ENCODE data around the gene STAU1. TPM values are rescaled to one million over a fixed set of nuclear protein-coding genes. Genes with fewer than 3 reads are reported as not detected.
"Not testable (repeated sequence)": the region's sequence is repeated elsewhere in the genome, so short reads cannot be mapped to it uniquely, and the experiment has no call there.

STAU1 gene
- 133 and 135 TPM in 2 replicates for total RNA-seq (2014; rRNA removed; shearing (Covaris generic))

GRCh38 chr20:49187851-49188641 is at the start of gene STAU1:
TSS of gene STAU1 (minus strand) at chr20:49188334. CDS start at chr20:49166201, 22,133 bp downstream.
- H3K4me3 ChIP-seq: peak within 1 kb of the TSS; percentile 86
- H3K27ac ChIP-seq: peak within 1 kb of the TSS; percentile 44; the same call in 1 of the 2 replicates
- no peaks in the 10 kb centered on the region for H3K27me3 ChIP-seq
- H3K9me3 ChIP-seq (replicated peaks): no peaks in the 10 kb centered on the region
- H3K4me1 ChIP-seq: peaks cover 5% of the 10 kb centered on the region; the same call in 1 of the 2 replicates
- DNase-seq: peak; percentile 98 to 99
- H3K36me3 ChIP-seq: no peaks in the 10 kb centered on the region; the same call in 1 of the 2 replicates

- H3K36me3 ChIP-seq: peaks cover 92% of the 10 kb centered on the region
- DNase-seq: peak in 1 of 2 experiments; percentile 65
- no peaks in the 10 kb centered on the region for H3K4me1 ChIP-seq
- no peaks in the 10 kb centered on the region for H3K9me3 ChIP-seq (replicated peaks)
- no peaks in the 10 kb centered on the region for H3K27me3 ChIP-seq
- H3K4me3 ChIP-seq: no peak overlapping the region
- H3K27ac ChIP-seq: peak overlapping the region; percentile 14; the same call in 1 of the 2 replicates
These were observed 49.4 kb upstream of the STAU1 start for GRCh38 chr20:49237531-49237930.

GRCh38 chr20:49236301-49236700 is 48.2 kb upstream of the STAU1 start:
- no peak for DNase-seq
- Histone ChIP-seq H3K4me3 (no peak overlapping the region), H3K27ac (no peak overlapping the region), H3K36me3 (peaks cover 89% of the 10 kb centered on the region), H3K27me3 (no peaks in the 10 kb centered on the region), H3K9me3 (replicated peaks) (no peaks in the 10 kb centered on the region), H3K4me1 (peaks cover 11% of the 10 kb centered on the region)

GRCh38 chr20:49234831-49235230 is 46.7 kb upstream of the STAU1 start:
- DNase-seq: no peak

GRCh38 chr20:49233226-49233625 is 45.1 kb upstream of the STAU1 start:
- H3K36me3 ChIP-seq: peaks cover 73% of the 10 kb centered on the region

More at GRCh38 chr20:49234831-49235230, 46.7 kb upstream of the STAU1 start:
- H3K27ac ChIP-seq: no peak overlapping the region
- H3K9me3 ChIP-seq (replicated peaks): no peaks in the 10 kb centered on the region
- H3K27me3 ChIP-seq: no peaks in the 10 kb centered on the region
- peaks cover 23% of the 10 kb centered on the region for H3K4me1 ChIP-seq
- peaks cover 76% of the 10 kb centered on the region for H3K36me3 ChIP-seq
- no peak overlapping the region for H3K4me3 ChIP-seq

GRCh38 chr20:49231471-49231870 is 43.3 kb upstream of the STAU1 start:
- H3K4me1 ChIP-seq: peaks cover 40% of the 10 kb centered on the region
- peak; percentile 68 to 78 for DNase-seq
- H3K4me3 ChIP-seq: no peak overlapping the region
- peak overlapping the region; percentile 94 for H3K27ac ChIP-seq
- H3K36me3 ChIP-seq: peaks cover 68% of the 10 kb centered on the region
- no peaks in the 10 kb centered on the region for H3K9me3 ChIP-seq (replicated peaks)
- H3K27me3 ChIP-seq: no peaks in the 10 kb centered on the region

More at GRCh38 chr20:49233226-49233625, 45.1 kb upstream of the STAU1 start:
- H3K27me3 ChIP-seq: no peaks in the 10 kb centered on the region
- DNase-seq: no peak
- no peak overlapping the region for H3K4me3 ChIP-seq
- H3K27ac ChIP-seq: no peak overlapping the region
- H3K9me3 ChIP-seq (replicated peaks): no peaks in the 10 kb centered on the region
- H3K4me1 ChIP-seq: peaks cover 38% of the 10 kb centered on the region

GRCh38 chr20:49230561-49231133 is 42.5 kb upstream of the STAU1 start:
- Histone ChIP-seq H3K4me3 (no peak overlapping the region), H3K9me3 (replicated peaks) (no peaks in the 10 kb centered on the region), H3K27ac (peak overlapping the region; percentile 94), H3K36me3 (peaks cover 69% of the 10 kb centered on the region), H3K27me3 (no peaks in the 10 kb centered on the region), H3K4me1 (peaks cover 40% of the 10 kb centered on the region)
- DNase-seq: peak; percentile 100

- H3K9me3 ChIP-seq (replicated peaks): no peaks in the 10 kb centered on the region
- H3K36me3 ChIP-seq: peaks cover 68% of the 10 kb centered on the region
- H3K27ac ChIP-seq: peak overlapping the region; percentile 94
- H3K4me3 ChIP-seq: no peak overlapping the region
- peaks cover 40% of the 10 kb centered on the region for H3K4me1 ChIP-seq
- H3K27me3 ChIP-seq: no peaks in the 10 kb centered on the region
- DNase-seq: peak; percentile 78 to 83
These were observed 41.9 kb upstream of the STAU1 start for GRCh38 chr20:49230021-49230420.

- Histone ChIP-seq H3K27me3 (no peaks in the 10 kb centered on the region), H3K36me3 (peaks cover 68% of the 10 kb centered on the region), H3K27ac (peak overlapping the region; percentile 94), H3K4me1 (peaks cover 40% of the 10 kb centered on the region), H3K4me3 (no peak overlapping the region), H3K9me3 (replicated peaks) (no peaks in the 10 kb centered on the region)
- DNase-seq: peak in 1 of 2 experiments; percentile 40
These were observed 41.2 kb upstream of the STAU1 start for GRCh38 chr20:49229381-49229780.

- Histone ChIP-seq H3K4me3 (no peak overlapping the region), H3K36me3 (peaks cover 66% of the 10 kb centered on the region), H3K9me3 (replicated peaks) (no peaks in the 10 kb centered on the region), H3K27me3 (no peaks in the 10 kb centered on the region), H3K27ac (peak overlapping the region; percentile 94), H3K4me1 (peaks cover 40% of the 10 kb centered on the region)
- peak; percentile 88 to 90 for DNase-seq
These were observed 40.5 kb upstream of the STAU1 start for GRCh38 chr20:49228676-49229075.

GRCh38 chr20:49225896-49226295 is 37.8 kb upstream of the STAU1 start:
- H3K9me3 ChIP-seq (replicated peaks): no peaks in the 10 kb centered on the region
- no peaks in the 10 kb centered on the region for H3K27me3 ChIP-seq
- DNase-seq: no peak
- H3K36me3 ChIP-seq: peaks cover 77% of the 10 kb centered on the region
- H3K4me3 ChIP-seq: no peak overlapping the region
- peaks cover 25% of the 10 kb centered on the region for H3K4me1 ChIP-seq
- H3K27ac ChIP-seq: no peak overlapping the region

GRCh38 chr20:49219924-49220831 is 32.0 kb upstream of the STAU1 start:
- Histone ChIP-seq H3K36me3 (peaks cover 44% of the 10 kb centered on the region), H3K4me3 (peak overlapping the region; percentile 76), H3K9me3 (replicated peaks) (no peaks in the 10 kb centered on the region), H3K27ac (peak overlapping the region; percentile 58), H3K4me1 (peaks cover 9% of the 10 kb centered on the region; the same call in 1 of the 2 replicates), H3K27me3 (no peaks in the 10 kb centered on the region)
- DNase-seq: no peak

- Histone ChIP-seq H3K36me3 (peaks cover 35% of the 10 kb centered on the region), H3K4me1 (peaks cover 9% of the 10 kb centered on the region; the same call in 1 of the 2 replicates), H3K9me3 (replicated peaks) (no peaks in the 10 kb centered on the region), H3K4me3 (peak within 1 kb of the TSS; percentile 76), H3K27me3 (no peaks in the 10 kb centered on the region), H3K27ac (peak within 1 kb of the TSS; percentile 58)
- peak; percentile 100 for DNase-seq
These were observed 31.2 kb upstream of the STAU1 start, which contains the start of gene DDX27 for GRCh38 chr20:49219091-49219923. TSS of gene DDX27 (plus strand) at chr20:49219416. CDS start at chr20:49219449, 33 bp downstream.

GRCh38 chr20:49218739-49219090 is 30.6 kb upstream of the STAU1 start:
- H3K4me1 ChIP-seq; H3K27me3 ChIP-seq; H3K9me3 ChIP-seq (replicated peaks): not testable (repeated sequence)
- peak in 1 of 2 experiments; percentile 40 for DNase-seq
- peak overlapping the region; percentile 58 for H3K27ac ChIP-seq
- H3K4me3 ChIP-seq: peak overlapping the region; percentile 76
- peaks cover 31% of the 10 kb centered on the region for H3K36me3 ChIP-seq
